CD14-positive monocyte (primary cell): Measurements from ENCODE around the gene FAM118B. TPM values are rescaled to one million over a fixed set of nuclear protein-coding genes. Genes with fewer than 3 reads are reported as not detected.
A peak's percentile ranks its signal among the peaks of the same experiment; 100 is the strongest.

Experiments used
- DNase-seq, 3 donors: peaks; one replicate each; pipeline ENCODE4 v3.0.0-alpha.2; 2011 to 2022
- H2AFZ ChIP-seq: 2 replicates; pipeline ENCODE4 v1.6.0; 2012; ENCODE audit warnings: mild to moderate bottlenecking, low read depth, low read length, inconsistent platforms; ENCODE audit not compliant: insufficient read depth, poor library complexity, severe bottlenecking
- H3K27ac ChIP-seq, 2 donors: 1 replicate in 1 of 2; 2 replicates in 1 of 2; pipeline ENCODE4 v1.5.1; 2012 to 2013; ENCODE audit warnings: low read length in 2 of 2, control low read depth in 1 of 2, inconsistent platforms in 1 of 2, low read depth in 1 of 2, mild to moderate bottlenecking in 1 of 2
- H3K27me3 ChIP-seq, 2 donors: one replicate each; pipeline versions ENCODE4 v1.6.0 to v1.6.1; 2011 to 2013; ENCODE audit warnings: low read length in 2 of 2; ENCODE audit not compliant: control insufficient read depth in 2 of 2, insufficient read depth in 2 of 2
- H3K36me3 ChIP-seq, 2 donors: replicated peaks in 1 of 2; 1 replicate in 1 of 2; 2 replicates in 1 of 2; pipeline versions ENCODE4 v1.5.1 to v1.6.1; 2012 to 2013; ENCODE audit warnings: low read length in 2 of 2, control low read depth in 1 of 2, inconsistent platforms in 1 of 2, mild to moderate bottlenecking in 1 of 2; ENCODE audit not compliant: insufficient read depth in 2 of 2, control insufficient read depth in 1 of 2
- H3K4me1 ChIP-seq, 2 donors: 1 replicate in 1 of 2; 2 replicates in 1 of 2; pipeline versions ENCODE4 v1.5.1 to v1.6.1; 2012 to 2013; ENCODE audit warnings: low read length in 2 of 2, control low read depth in 1 of 2, inconsistent platforms in 1 of 2, mild to moderate bottlenecking in 1 of 2, moderate library complexity in 1 of 2; ENCODE audit not compliant: insufficient read depth in 2 of 2, control insufficient read depth in 1 of 2
- H3K4me2 ChIP-seq: replicated peaks from 2 replicates; pipeline ENCODE3; 2012; ENCODE audit warnings: low read length, moderate library complexity, mild to moderate bottlenecking; ENCODE audit not compliant: poor library complexity, severe bottlenecking; ENCODE audit errors: extremely low read depth
- H3K4me3 ChIP-seq, 3 experiments: fragments of 200-600 bp in 1 of 3; sonication (generic) in 1 of 3; replicated peaks in 1 of 3; 1 replicate in 2 of 3; 2 replicates in 1 of 3; pipeline ENCODE4 v1.5.1; 2011 to 2013; ENCODE audit warnings: low read length in 3 of 3, mild to moderate bottlenecking in 3 of 3, control low read depth in 2 of 3, low read depth in 2 of 3, inconsistent platforms in 1 of 3, moderate library complexity in 1 of 3
- H3K79me2 ChIP-seq: 2 replicates; pipeline ENCODE4 v1.6.0; 2012; ENCODE audit warnings: mild to moderate bottlenecking, control low read depth, inconsistent platforms, low read length, moderate library complexity; ENCODE audit not compliant: insufficient read depth
- H3K9ac ChIP-seq: 2 replicates; pipeline ENCODE4 v1.6.0; 2017; ENCODE audit warnings: low read length, mild to moderate bottlenecking; ENCODE audit not compliant: insufficient read depth, poor library complexity, severe bottlenecking
- H3K9me3 ChIP-seq, 2 donors: replicated peaks in 1 of 2; 1 replicate in 1 of 2; 2 replicates in 1 of 2; pipeline versions ENCODE4 v1.5.1 to v1.6.1; 2012 to 2013; ENCODE audit warnings: low read length in 2 of 2, control low read depth in 1 of 2; ENCODE audit not compliant: control insufficient read depth in 1 of 2, insufficient read depth in 1 of 2
- H4K20me1 ChIP-seq: 2 replicates; pipeline ENCODE4 v1.6.0; 2012; ENCODE audit warnings: mild to moderate bottlenecking, low read length, control low read depth, moderate library complexity; ENCODE audit not compliant: insufficient read depth
- H3K27ac Mint-ChIP-seq, 7 donors: one replicate each; pipeline ENCODE4 v1.8.0; 2020; ENCODE audit warnings: mild to moderate bottlenecking in 7 of 7, mixed read lengths in 7 of 7, moderate library complexity in 6 of 7, inconsistent platforms in 2 of 7
- H3K27me3 Mint-ChIP-seq, 3 donors: one replicate each; pipeline ENCODE4 v1.8.0; 2021 to 2022; ENCODE audit warnings: low read depth in 3 of 3, mild to moderate bottlenecking in 3 of 3, mixed read lengths in 3 of 3, moderate library complexity in 3 of 3, inconsistent platforms in 1 of 3
- H3K36me3 Mint-ChIP-seq, 2 donors: one replicate each; pipeline ENCODE4 v1.8.0; 2020; ENCODE audit warnings: mixed read lengths in 2 of 2, inconsistent platforms in 1 of 2, mild to moderate bottlenecking in 1 of 2
- H3K4me1 Mint-ChIP-seq: one replicate; pipeline ENCODE4 v1.8.0; 2020; ENCODE audit warnings: mild to moderate bottlenecking, mixed read lengths
- H3K4me3 Mint-ChIP-seq, 2 donors: one replicate each; pipeline ENCODE4 v1.8.0; 2020; ENCODE audit warnings: mild to moderate bottlenecking in 2 of 2, mixed read lengths in 2 of 2, moderate library complexity in 1 of 2
- H3K9me3 Mint-ChIP-seq, 7 donors: one replicate each; pipeline ENCODE4 v1.8.0; 2020 to 2022; ENCODE audit warnings: mixed read lengths in 7 of 7, mild to moderate bottlenecking in 6 of 7, moderate library complexity in 6 of 7, inconsistent platforms in 2 of 7
- WGBS: methylation state at CpG from one replicate; pipeline ENCODE4 v1.1.5; 2013; ENCODE audit warnings: missing lambda C conversion rate; ENCODE audit not compliant: insufficient coverage; 5-methylcytosine and 5-hydroxymethylcytosine counted together
- intact Hi-C, 2 donors: fragments of 100-400 bp; cut with micrococcal nuclease; formaldehyde crosslinking; loops; one replicate each; pipeline versions ENCODE4 v1.15.0 to v1.15.1; 2023
- polyA plus RNA-seq, 3 donors: library from polyadenylated mRNA; depleted of rRNA in 1 of 3; unstranded in 2 of 3; stranded (reverse) in 1 of 3; fragments of 300-500 nt in 2 of 3; fragments of >200 nt in 1 of 3; fragmentation: Illumina TruSeq in 2 of 3; gene quantifications; 1 replicate in 2 of 3; 2 replicates in 1 of 3; pipeline ENCODE4 v1.2.3, GENCODE V29; 2012 to 2021
- TF ChIP-seq, protein P1 (sequence below): fragments of 200-600 bp; IDR thresholded peaks from one replicate; pipeline ENCODE4 v1.8.0; 2022; ENCODE audit warnings: antibody characterized with exemption, mild to moderate bottlenecking

The FAM118B gene
- polyA plus RNA-seq, 3 donors, result 13.6 to 18.7 (median 16.5) TPM

DNA sequence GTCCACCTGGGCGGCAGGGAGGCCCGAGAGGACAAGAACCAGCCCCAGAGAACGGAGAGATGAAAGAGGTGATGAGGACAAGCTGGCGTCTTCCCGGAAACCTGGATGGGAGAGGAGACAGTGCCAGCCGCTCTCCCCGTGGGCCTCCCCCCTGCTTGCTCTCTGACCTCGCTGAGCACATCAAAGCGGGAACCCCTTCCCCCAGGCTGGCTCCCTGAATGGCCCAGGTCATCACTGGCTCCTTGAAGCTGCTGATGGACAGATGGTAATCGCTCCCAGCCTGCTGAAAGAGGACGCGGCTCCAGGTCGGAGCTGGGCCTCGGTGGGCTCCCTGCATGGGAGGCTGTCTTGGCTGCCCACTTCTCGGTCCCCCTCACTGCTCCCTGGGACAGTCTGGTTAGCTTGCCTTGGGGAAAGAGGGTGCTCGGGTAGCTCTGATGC, 18.5 kb upstream of the FAM118B start:
- Histone ChIP-seq H3K36me3 (peaks cover 43 to 76% of the 10 kb centered on the region in 2 donors), H3K79me2 (no peaks in the 10 kb centered on the region), H3K4me3 (no peak overlapping the region), H3K4me1 (no peaks in the 10 kb centered on the region), H3K4me2 (no peak overlapping the region), H3K9ac (no peak overlapping the region), H4K20me1 (no peaks in the 10 kb centered on the region), H3K27me3 (no peaks in the 10 kb centered on the region), H3K27ac (no peak overlapping the region), H3K9me3 (peaks cover 10 to 14% of the 10 kb centered on the region in 2 donors), H2AFZ (no peak overlapping the region)
- 87% methylated on average over 11 of the region's 16 CpGs for WGBS
- Mint-ChIP-seq H3K36me3 (peaks cover 57 to 72% of the 10 kb centered on the region in 2 donors), H3K27me3 (peaks cover 0 to 2% (median 1%) of the 10 kb centered on the region in 3 donors), H3K27ac (peak overlapping the region in 1 of 7 donors; percentile 42), H3K4me3 (no peak overlapping the region), H3K9me3 (peaks cover 7 to 19% (median 13%) of the 10 kb centered on the region in 7 donors), H3K4me1 (no peaks in the 10 kb centered on the region)
- DNase-seq, result no peak
- TF ChIP-seq, protein P1, sequence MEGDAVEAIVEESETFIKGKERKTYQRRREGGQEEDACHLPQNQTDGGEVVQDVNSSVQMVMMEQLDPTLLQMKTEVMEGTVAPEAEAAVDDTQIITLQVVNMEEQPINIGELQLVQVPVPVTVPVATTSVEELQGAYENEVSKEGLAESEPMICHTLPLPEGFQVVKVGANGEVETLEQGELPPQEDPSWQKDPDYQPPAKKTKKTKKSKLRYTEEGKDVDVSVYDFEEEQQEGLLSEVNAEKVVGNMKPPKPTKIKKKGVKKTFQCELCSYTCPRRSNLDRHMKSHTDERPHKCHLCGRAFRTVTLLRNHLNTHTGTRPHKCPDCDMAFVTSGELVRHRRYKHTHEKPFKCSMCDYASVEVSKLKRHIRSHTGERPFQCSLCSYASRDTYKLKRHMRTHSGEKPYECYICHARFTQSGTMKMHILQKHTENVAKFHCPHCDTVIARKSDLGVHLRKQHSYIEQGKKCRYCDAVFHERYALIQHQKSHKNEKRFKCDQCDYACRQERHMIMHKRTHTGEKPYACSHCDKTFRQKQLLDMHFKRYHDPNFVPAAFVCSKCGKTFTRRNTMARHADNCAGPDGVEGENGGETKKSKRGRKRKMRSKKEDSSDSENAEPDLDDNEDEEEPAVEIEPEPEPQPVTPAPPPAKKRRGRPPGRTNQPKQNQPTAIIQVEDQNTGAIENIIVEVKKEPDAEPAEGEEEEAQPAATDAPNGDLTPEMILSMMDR, result no peak
- intact Hi-C loops, result loop anchor here (5.0 kb wide), 1 partner anchor 271 kb away; no protein-coding TSS in a partner anchor

DNA sequence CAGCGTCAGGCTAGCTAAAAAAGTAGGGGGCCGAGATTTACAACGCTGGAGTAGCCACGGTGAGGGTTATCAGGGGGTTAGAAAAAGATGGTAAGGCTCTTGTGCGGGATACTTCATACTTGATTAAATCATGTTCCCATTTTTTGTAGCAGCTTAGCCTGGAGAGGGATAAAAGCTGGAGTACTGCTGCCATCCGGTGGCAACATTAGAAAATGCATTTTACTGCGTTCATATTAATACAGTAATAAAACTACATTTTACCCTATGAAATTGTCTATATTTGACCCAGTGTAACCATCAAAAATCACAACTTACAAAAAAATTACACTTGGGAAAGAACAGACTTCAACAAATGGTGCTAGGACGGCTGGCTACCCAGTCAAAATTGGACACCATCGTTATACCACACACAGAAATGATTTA, 17.4 kb upstream of the FAM118B start:
- Histone ChIP-seq H3K4me3 (no peak overlapping the region), H3K27me3 (no peaks in the 10 kb centered on the region), H3K4me2 (no peak overlapping the region), H2AFZ (no peak overlapping the region), H3K9me3 (peaks cover 15 to 16% of the 10 kb centered on the region in 2 donors), H3K79me2 (no peaks in the 10 kb centered on the region), H3K4me1 (no peaks in the 10 kb centered on the region), H4K20me1 (no peaks in the 10 kb centered on the region), H3K36me3 (peaks cover 53 to 86% of the 10 kb centered on the region in 2 donors), H3K27ac (no peak overlapping the region), H3K9ac (no peak overlapping the region)
- TF ChIP-seq, protein P1, result peak; percentile 63
- Mint-ChIP-seq H3K9me3 (peaks cover 12 to 23% (median 17%) of the 10 kb centered on the region in 7 donors), H3K27me3 (peaks cover 0 to 5% (median 1%) of the 10 kb centered on the region in 3 donors), H3K27ac (peak overlapping the region in 1 of 7 donors; percentile 60), H3K4me1 (no peaks in the 10 kb centered on the region), H3K4me3 (no peak overlapping the region), H3K36me3 (peaks cover 64 to 79% of the 10 kb centered on the region in 2 donors)
- whole genome bisulfite sequencing, result no CpG with 5 or more reads among the region's 9 CpGs
- peak; percentile 3 to 34 (median 27) for DNase-seq
- intact Hi-C loops, result loop anchor here (5.0 kb wide), 1 partner anchor 272 kb away; no protein-coding TSS in a partner anchor
